ENCODE results near the gene KCNIP2.
A peak's percentile ranks its signal among the peaks of the same experiment; 100 is the strongest.

KCNIP2 gene

GRCh38 chr10:101843032-101844021, at the start of gene KCNIP2:
TSS of gene KCNIP2 (minus strand) at chr10:101843800. CDS start at chr10:101843568, 232 bp downstream.
- peak; percentile 38 for DNase-seq (ENCODE audit: low spot score)

GRCh38 chr10:101892782-101893391, 49.3 kb upstream of the KCNIP2 start:
- DNase-seq (ENCODE audit: low spot score) = no peak

- peak; percentile 50 for DNase-seq (ENCODE audit: low spot score)
Observed at GRCh38 chr10:101889256-101890210, 45.9 kb upstream of the KCNIP2 start.

GRCh38 chr10:101888251-101888949, 44.8 kb upstream of the KCNIP2 start:
- DNase-seq (ENCODE audit: low spot score) = no peak

GRCh38 chr10:101887775-101888174, 44.2 kb upstream of the KCNIP2 start:
- DNase-seq (ENCODE audit: low spot score) = no peak

- no peak for DNase-seq (ENCODE audit: low spot score)
Observed at GRCh38 chr10:101886521-101887312, 43.1 kb upstream of the KCNIP2 start.

- no peak for DNase-seq (ENCODE audit: low spot score)
Observed at GRCh38 chr10:101881036-101881774, 37.6 kb upstream of the KCNIP2 start.

GRCh38 chr10:101880232-101880573, 36.6 kb upstream of the KCNIP2 start:
- DNase-seq (ENCODE audit: low spot score) = no peak

- DNase-seq (ENCODE audit: low spot score) = no peak
Observed at GRCh38 chr10:101879456-101880231, 36.0 kb upstream of the KCNIP2 start.

- DNase-seq (ENCODE audit: low spot score) = no peak
Observed at GRCh38 chr10:101878869-101879268, 35.3 kb upstream of the KCNIP2 start.

- no peak for DNase-seq (ENCODE audit: low spot score)
Observed at GRCh38 chr10:101875068-101875688, 31.6 kb upstream of the KCNIP2 start.

GRCh38 chr10:101874252-101874651, 30.7 kb upstream of the KCNIP2 start:
- DNase-seq (ENCODE audit: low spot score) = no peak

GRCh38 chr10:101867931-101868330, 24.3 kb upstream of the KCNIP2 start:
- DNase-seq (ENCODE audit: low spot score) = no peak

- DNase-seq (ENCODE audit: low spot score) = no peak
Observed at GRCh38 chr10:101859530-101859929, 15.9 kb upstream of the KCNIP2 start.

- DNase-seq (ENCODE audit: low spot score) = no peak
Observed at GRCh38 chr10:101858723-101859500, 15.3 kb upstream of the KCNIP2 start.

- DNase-seq (ENCODE audit: low spot score) = no peak
Observed at GRCh38 chr10:101857802-101858476, 14.3 kb upstream of the KCNIP2 start.

GRCh38 chr10:101856626-101857025, 13.0 kb upstream of the KCNIP2 start:
- no peak for DNase-seq (ENCODE audit: low spot score)

Measured in CD4-positive, alpha-beta T cell treated with Interleukin-6 at 100 ng/mL for 8 hours (primary cell).